HEK293 (cell line): ENCODE measurements around the gene FCAR.

Source experiments
- CTCF ChIA-PET: fragments of 350-600 bp; formaldehyde crosslinking; extraction: SDS; loops from one replicate; lab custom pipeline; 2021; ENCODE audit warnings: antibody characterized with exemption; lab: Yijun Ruan, JAX
- POLR2A ChIA-PET: fragments of 300-600 bp; formaldehyde crosslinking; extraction: SDS; loops from one replicate; lab custom pipeline; 2020; ENCODE audit warnings: antibody characterized with exemption, inconsistent platforms; lab: Yijun Ruan, JAX
- H3K27ac ChIP-seq: fragments of 200-500 bp; sonication (Bioruptor generic); 2 replicates; pipeline ENCODE4 v1.5.1; 2014; ENCODE audit warnings: low read depth, low read length, control low read depth, inconsistent platforms; ENCODE audit errors: extremely low read depth
- H3K36me3 ChIP-seq, 2 experiments: fragments of 200-500 bp in 1 of 2; sonication (Bioruptor generic) in 1 of 2; 1 replicate in 1 of 2; 2 replicates in 1 of 2; pipeline ENCODE4 v1.5.1; 2014 to 2017; ENCODE audit warnings: inconsistent platforms in 2 of 2, low read length in 2 of 2; ENCODE audit not compliant: control insufficient read depth in 2 of 2, insufficient read depth in 1 of 2
- H3K4me1 ChIP-seq: fragments of 200-500 bp; sonication (Bioruptor generic); 2 replicates; pipeline ENCODE4 v1.5.1; 2014; ENCODE audit warnings: mild to moderate bottlenecking, low read length, inconsistent platforms; ENCODE audit not compliant: control insufficient read depth, insufficient read depth
- H3K4me3 ChIP-seq: 2 replicates; pipeline ENCODE4 v1.5.1; 2011; ENCODE audit warnings: low read depth, mild to moderate bottlenecking, control low read depth, low read length, moderate library complexity
- H3K9me3 ChIP-seq: fragments of 200-500 bp; sonication (Bioruptor generic); 2 replicates; pipeline ENCODE4 v1.5.1; 2014; ENCODE audit warnings: low read depth, low read length, inconsistent platforms; ENCODE audit not compliant: control insufficient read depth, insufficient read depth
- HOXC10 ChIP-seq: sonication (generic); formaldehyde crosslinking; IDR thresholded peaks from 2 replicates; pipeline ENCODE4 v1.8.1; 2023; ENCODE audit warnings: mild to moderate bottlenecking, missing genetic modification reagents
- IKZF3 ChIP-seq: fragments of 450-650 bp; IDR thresholded peaks from 2 replicates; pipeline ENCODE4 v1.5.0; 2018; ENCODE audit warnings: missing biosample characterization, mild to moderate bottlenecking, missing genetic modification characterization, moderate library complexity
- OVOL3 ChIP-seq: fragments of 450-650 bp; formaldehyde crosslinking; IDR thresholded peaks from 2 replicates; pipeline ENCODE4 v1.5.1; 2016; ENCODE audit warnings: missing biosample characterization, missing genetic modification characterization
- RBAK ChIP-seq: fragments of 450-650 bp; formaldehyde crosslinking; IDR thresholded peaks from 2 replicates; pipeline ENCODE4 v1.5.1; 2016; ENCODE audit warnings: missing biosample characterization, missing genetic modification characterization
- SETDB1 ChIP-seq: IDR thresholded peaks from one replicate; pipeline ENCODE4 v1.6.1; 2017; ENCODE audit warnings: mild to moderate bottlenecking, low read length, moderate library complexity, mixed read lengths; ENCODE audit not compliant: insufficient read length
- SP7 ChIP-seq: fragments of 450-650 bp; formaldehyde crosslinking; IDR thresholded peaks from 2 replicates; pipeline ENCODE4 v1.5.1; 2016; ENCODE audit warnings: missing biosample characterization, missing genetic modification characterization
- ZBTB10 ChIP-seq: fragments of 450-650 bp; formaldehyde crosslinking; IDR thresholded peaks from 2 replicates; pipeline ENCODE4 v1.5.1; 2016; ENCODE audit warnings: missing biosample characterization, missing genetic modification characterization
- ZEB2 ChIP-seq: fragments of 450-650 bp; formaldehyde crosslinking; IDR thresholded peaks from 2 replicates; pipeline ENCODE4 v1.5.1; 2016; ENCODE audit warnings: missing biosample characterization, missing genetic modification characterization
- ZNF10 ChIP-seq: fragments of 450-650 bp; formaldehyde crosslinking; IDR thresholded peaks from 2 replicates; pipeline ENCODE4 v1.5.1; 2017; ENCODE audit warnings: missing biosample characterization, missing genetic modification characterization
- ZNF398 ChIP-seq: fragments of 450-650 bp; formaldehyde crosslinking; IDR thresholded peaks from 2 replicates; pipeline ENCODE4 v1.5.1; 2017; ENCODE audit warnings: missing biosample characterization, missing genetic modification characterization
- ZNF416 ChIP-seq: fragments of 450-650 bp; formaldehyde crosslinking; IDR thresholded peaks from 2 replicates; pipeline ENCODE4 v1.5.1; 2016; ENCODE audit warnings: missing biosample characterization, missing genetic modification characterization
- ZNF518A ChIP-seq: fragments of 450-650 bp; formaldehyde crosslinking; conservative IDR thresholded peaks from 2 replicates; pipeline ENCODE4 v1.5.1; 2016; ENCODE audit warnings: low read depth, missing biosample characterization, missing genetic modification characterization
- ZNF529 ChIP-seq: fragments of 450-650 bp; formaldehyde crosslinking; IDR thresholded peaks from 2 replicates; pipeline ENCODE4 v1.5.1; 2017; ENCODE audit warnings: missing genetic modification characterization, missing biosample characterization; ENCODE audit not compliant: insufficient replicate concordance
- ZNF544 ChIP-seq: fragments of 450-650 bp; formaldehyde crosslinking; IDR thresholded peaks from 2 replicates; pipeline ENCODE4 v1.5.0; 2017; ENCODE audit warnings: missing biosample characterization, missing genetic modification characterization
- ZNF600 ChIP-seq: fragments of 450-650 bp; formaldehyde crosslinking; IDR thresholded peaks from 2 replicates; pipeline ENCODE4 v1.5.1; 2016; ENCODE audit warnings: missing biosample characterization, missing genetic modification characterization
- ZNF639 ChIP-seq: fragments of 450-650 bp; formaldehyde crosslinking; IDR thresholded peaks from 2 replicates; pipeline ENCODE4 v1.5.1; 2016; ENCODE audit warnings: missing biosample characterization, missing genetic modification characterization
- ZNF76 ChIP-seq: fragments of 450-650 bp; formaldehyde crosslinking; IDR thresholded peaks from 2 replicates; pipeline ENCODE4; 2016; ENCODE audit warnings: low read depth, missing biosample characterization, missing genetic modification characterization, borderline replicate concordance
- ZNF837 ChIP-seq: fragments of 450-650 bp; formaldehyde crosslinking; IDR thresholded peaks from 2 replicates; pipeline ENCODE4 v1.5.1; 2016; ENCODE audit warnings: missing biosample characterization, missing genetic modification characterization
- TF ChIP-seq, protein P1 (sequence below): IDR thresholded peaks from 2 replicates; pipeline ENCODE4 v1.6.1; 2011; ENCODE audit warnings: mild to moderate bottlenecking, low read depth, low read length, borderline replicate concordance
- TF ChIP-seq, protein P2 (sequence below): fragments of 450-650 bp; formaldehyde crosslinking; IDR thresholded peaks from 2 replicates; pipeline ENCODE4 v1.5.1; 2017; ENCODE audit warnings: missing biosample characterization, missing genetic modification characterization
- TF ChIP-seq, protein P3 (sequence below): fragments of 450-650 bp; formaldehyde crosslinking; IDR thresholded peaks from 2 replicates; pipeline ENCODE4 v1.5.1; 2016; ENCODE audit warnings: missing biosample characterization, missing genetic modification characterization

The FCAR gene

DNA sequence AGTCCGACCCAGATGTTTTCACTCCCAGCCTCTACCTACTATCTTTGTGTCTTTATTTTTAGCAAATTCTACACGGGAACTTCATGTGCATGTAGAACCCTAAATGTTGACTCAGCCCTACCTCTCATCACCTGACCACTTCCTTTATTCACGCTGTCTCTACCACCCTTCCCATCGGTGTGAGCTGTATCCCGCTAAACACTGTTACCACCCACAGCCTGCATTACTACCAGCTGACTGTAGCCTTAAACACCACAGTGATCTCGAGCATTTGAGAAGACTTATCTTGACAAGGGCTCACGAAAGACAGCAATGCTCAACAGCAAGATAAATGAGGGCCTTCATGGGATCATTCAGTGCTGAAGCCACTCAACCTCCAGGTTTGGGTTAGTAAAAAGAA lies 47.0 kb downstream of the FCAR start:
- no peaks in the 10 kb centered on the region for H3K4me1 ChIP-seq
- POLR2A ChIA-PET, result no interaction called here
- TF ChIP-seq, protein P1, sequence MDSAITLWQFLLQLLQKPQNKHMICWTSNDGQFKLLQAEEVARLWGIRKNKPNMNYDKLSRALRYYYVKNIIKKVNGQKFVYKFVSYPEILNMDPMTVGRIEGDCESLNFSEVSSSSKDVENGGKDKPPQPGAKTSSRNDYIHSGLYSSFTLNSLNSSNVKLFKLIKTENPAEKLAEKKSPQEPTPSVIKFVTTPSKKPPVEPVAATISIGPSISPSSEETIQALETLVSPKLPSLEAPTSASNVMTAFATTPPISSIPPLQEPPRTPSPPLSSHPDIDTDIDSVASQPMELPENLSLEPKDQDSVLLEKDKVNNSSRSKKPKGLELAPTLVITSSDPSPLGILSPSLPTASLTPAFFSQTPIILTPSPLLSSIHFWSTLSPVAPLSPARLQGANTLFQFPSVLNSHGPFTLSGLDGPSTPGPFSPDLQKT, result no peak
- TF ChIP-seq, protein P2, sequence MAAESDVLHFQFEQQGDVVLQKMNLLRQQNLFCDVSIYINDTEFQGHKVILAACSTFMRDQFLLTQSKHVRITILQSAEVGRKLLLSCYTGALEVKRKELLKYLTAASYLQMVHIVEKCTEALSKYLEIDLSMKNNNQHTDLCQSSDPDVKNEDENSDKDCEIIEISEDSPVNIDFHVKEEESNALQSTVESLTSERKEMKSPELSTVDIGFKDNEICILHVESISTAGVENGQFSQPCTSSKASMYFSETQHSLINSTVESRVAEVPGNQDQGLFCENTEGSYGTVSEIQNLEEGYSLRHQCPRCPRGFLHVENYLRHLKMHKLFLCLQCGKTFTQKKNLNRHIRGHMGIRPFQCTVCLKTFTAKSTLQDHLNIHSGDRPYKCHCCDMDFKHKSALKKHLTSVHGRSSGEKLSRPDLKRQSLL (tag by site-specific recombination), result no peak
- TF ChIP-seq ZNF837 (tag by site-specific recombination) (no peak), ZNF76 (no peak), SETDB1 (no peak)
- H3K4me3 ChIP-seq, result no peak overlapping the region
- H3K27ac ChIP-seq, result no peak overlapping the region
- no peaks in the 10 kb centered on the region for H3K36me3 ChIP-seq
- CTCF ChIA-PET, result interaction anchor here (0.6 to 4.1 kb wide), 3 partner anchors 40 to 1526 kb away, joined by 3 to 26 read pairs (median 10); partner anchors contain the start of gene ZNF765
- no peaks in the 10 kb centered on the region for H3K9me3 ChIP-seq

DNA sequence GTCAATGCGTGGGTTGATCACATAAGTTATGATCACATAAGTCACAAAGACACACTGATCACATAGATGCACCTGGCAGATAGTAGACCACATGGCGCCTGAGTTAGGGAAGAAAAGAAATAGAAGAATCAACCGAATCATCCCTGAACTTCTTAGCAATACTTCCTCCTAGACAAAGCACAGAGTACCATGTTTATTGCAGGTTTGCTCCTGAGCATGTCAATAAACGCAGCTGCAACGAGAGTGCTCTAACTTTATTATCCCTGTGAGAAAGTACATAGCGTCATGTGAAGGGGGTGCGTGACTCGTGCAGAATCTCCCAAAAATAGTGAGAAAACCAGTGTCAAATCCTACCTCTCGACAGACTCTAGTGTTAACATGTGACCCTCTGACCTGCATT lies 49.2 kb downstream of the FCAR start:
- no peak overlapping the region for H3K27ac ChIP-seq
- H3K4me1 ChIP-seq, result no peaks in the 10 kb centered on the region
- POLR2A ChIA-PET, result interaction anchor here (0.6 kb wide), 1 partner anchor 15 kb away, joined by 4 read pairs; no protein-coding TSS in a partner anchor
- no peaks in the 10 kb centered on the region for H3K9me3 ChIP-seq
- no peaks in the 10 kb centered on the region for H3K36me3 ChIP-seq
- CTCF ChIA-PET, result interaction anchor here (0.6 kb wide), 2 partner anchors 39 to 45 kb away, joined by 3 read pairs; no protein-coding TSS in a partner anchor
- H3K4me3 ChIP-seq, result no peak overlapping the region
- no peak for TF ChIP-seq HOXC10 (CRISPR knock-in tag)
- no peak for TF ChIP-seq ZNF398 (tag by site-specific recombination)
- TF ChIP-seq ZNF639 (tag by site-specific recombination), result no peak
- TF ChIP-seq ZBTB10 (tag by site-specific recombination), result no peak
- TF ChIP-seq ZNF518A (tag by site-specific recombination), result no peak
- TF ChIP-seq ZNF10, result no peak
- no peak for TF ChIP-seq ZNF600 (tag by site-specific recombination)
- no peak for TF ChIP-seq IKZF3 (tag by site-specific recombination)
- TF ChIP-seq RBAK (tag by site-specific recombination), result no peak
- no peak for TF ChIP-seq OVOL3 (tag by site-specific recombination)
- TF ChIP-seq SP7 (tag by site-specific recombination), result no peak
- TF ChIP-seq, protein P3, sequence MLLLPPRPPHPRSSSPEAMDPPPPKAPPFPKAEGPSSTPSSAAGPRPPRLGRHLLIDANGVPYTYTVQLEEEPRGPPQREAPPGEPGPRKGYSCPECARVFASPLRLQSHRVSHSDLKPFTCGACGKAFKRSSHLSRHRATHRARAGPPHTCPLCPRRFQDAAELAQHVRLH (tag by site-specific recombination), result no peak
- no peak for TF ChIP-seq ZNF416 (tag by site-specific recombination)
- no peak for TF ChIP-seq ZNF529 (tag by site-specific recombination)
- no peak for TF ChIP-seq ZNF544 (tag by site-specific recombination)
- TF ChIP-seq ZEB2, result no peak
